GM21515 (cell line): Measurements from ENCODE around the gene HES4.
"Not testable (repeated sequence)": the region's sequence is repeated elsewhere in the genome, so short reads cannot be mapped to it uniquely, and the experiment has no call there.

Source experiments
- ATAC-seq: cut with Tn5 transposase; IDR thresholded peaks from one replicate; pipeline ENCODE4 v1.9.1; 2021; ENCODE audit not compliant: unreplicated experiment

Gene HES4

GRCh38 chr1:1000357-1001056 is 610 bp upstream of the HES4 start:
- ATAC-seq = no peak

DNA sequence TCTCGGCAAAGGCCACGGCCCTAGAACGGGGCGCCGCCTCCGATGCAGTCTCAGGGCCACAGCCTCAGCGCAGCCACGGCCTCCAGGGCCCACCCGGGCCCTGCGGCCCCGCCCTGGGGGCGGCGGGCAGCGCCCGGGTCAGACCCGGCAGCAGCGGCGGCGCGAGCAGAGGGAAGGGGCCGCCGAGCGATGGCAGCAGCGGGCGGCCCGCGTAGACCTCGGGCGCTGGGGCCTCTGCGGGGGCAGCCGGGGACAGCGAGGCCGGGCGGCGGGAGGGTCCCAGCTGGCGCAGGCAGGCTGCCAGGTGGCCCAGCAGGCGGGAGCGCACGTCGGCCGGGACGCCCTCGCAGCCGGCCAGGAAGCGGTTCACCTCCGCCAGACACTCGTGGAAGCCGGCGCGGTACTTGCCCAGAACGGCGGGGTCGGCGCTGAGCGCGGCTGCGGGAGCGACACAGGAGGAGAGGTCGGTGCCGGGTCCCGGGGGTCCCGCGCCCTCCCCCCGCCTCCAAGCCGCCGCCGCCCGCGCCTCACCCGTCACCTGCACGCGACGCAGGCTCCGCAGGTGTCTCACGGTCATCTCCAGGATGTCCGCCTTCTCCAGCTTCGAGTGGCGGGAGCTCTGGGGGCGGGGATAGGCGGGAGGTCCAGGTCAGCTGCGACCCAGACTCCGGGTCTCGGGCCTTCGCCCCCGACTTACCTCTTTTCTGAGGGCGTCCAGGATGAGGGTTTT is 737 bp downstream of the HES4 start:
- no peak for ATAC-seq

DNA sequence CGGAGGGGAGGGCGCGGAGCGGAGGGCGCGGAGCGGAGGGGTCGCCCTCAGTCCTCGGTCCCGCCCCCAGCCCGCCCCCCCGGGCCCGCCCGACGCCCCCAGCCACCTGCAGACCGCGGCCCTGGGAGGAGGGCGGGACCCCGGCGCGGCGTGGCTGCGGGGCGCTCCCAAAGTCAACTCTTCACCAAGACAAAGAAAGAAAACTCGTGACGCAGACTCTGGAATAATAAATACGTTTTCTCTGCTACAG is 1.2 kb downstream of the HES4 start:
- no peak for ATAC-seq

DNA sequence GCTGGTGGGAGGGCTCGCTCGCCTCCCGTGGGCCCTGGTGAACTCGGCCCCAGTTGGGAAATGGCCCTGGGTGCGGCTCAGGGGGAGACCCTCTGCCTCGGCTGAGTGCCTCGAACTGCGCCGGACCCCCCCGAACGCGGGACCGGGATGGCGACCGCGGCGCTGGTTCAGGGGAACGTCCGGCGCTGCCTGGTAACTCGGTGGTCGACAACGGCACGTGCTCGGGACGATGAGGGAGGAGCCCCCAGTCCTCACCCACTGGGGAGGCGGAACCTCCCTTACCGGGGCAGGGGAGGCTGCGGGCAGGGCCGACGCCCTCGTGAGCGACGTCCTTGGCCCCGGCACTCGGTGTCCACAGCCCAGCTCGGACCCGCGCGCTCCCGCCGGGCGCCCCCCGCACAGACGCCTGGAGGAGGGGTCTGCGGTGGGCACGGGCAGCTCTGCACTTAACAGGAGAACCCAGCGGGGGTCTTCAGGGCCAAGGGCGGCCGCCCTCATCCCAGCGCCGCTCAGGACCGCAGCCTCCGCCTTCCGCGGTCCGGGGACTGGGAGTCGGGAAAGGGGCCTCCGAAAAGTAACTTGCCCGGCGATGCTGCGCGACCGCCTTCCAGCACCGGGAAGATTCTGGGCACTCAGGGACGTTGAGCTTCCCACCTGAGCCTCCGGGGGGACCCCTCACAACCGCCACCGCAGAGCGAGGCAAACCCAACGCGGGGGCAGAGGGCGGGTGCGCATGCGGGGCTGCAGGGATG is 1.7 kb downstream of the HES4 start:
- ATAC-seq = no peak

DNA sequence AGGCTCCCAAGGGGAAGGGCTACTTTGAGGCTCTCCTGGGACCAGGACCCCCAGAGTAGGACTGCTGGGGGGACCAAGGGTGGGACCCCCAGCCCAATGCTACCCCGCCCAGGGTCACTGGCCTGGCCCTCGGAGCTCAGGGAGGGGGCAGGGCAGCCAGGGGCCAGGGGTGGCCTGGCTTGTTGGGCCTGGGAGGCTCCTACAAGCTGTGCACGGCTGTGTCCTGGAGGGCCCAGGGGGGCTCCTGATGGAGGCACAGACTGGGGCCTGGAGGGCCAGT is 2.2 kb downstream of the HES4 start:
- ATAC-seq = no peak

- ATAC-seq = no peak
Measured at GRCh38 chr1:996851-997712, 2.8 kb downstream of the HES4 start.

- ATAC-seq = no peak
Measured at GRCh38 chr1:995665-996633, 3.9 kb downstream of the HES4 start.

DNA sequence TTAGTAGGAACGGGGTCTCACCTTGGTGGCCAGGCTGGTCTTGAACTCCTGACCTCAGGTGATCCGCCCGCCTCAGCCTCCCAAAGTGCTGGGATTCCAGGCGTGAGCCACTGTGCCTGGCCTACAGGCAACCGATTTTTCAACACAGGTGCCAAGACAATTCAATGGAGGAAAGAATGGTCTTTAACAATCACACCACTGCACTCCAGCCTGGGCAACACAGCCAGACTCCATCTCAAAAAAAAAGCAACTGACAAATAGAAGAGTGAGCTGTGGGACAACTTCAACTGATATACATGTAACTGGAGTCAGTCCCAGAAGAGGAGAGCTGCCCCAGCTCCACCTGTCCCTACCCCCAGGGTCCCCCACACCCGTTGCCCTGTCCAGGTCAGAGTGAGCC is 5.4 kb downstream of the HES4 start:
- ATAC-seq = not testable (repeated sequence)

DNA sequence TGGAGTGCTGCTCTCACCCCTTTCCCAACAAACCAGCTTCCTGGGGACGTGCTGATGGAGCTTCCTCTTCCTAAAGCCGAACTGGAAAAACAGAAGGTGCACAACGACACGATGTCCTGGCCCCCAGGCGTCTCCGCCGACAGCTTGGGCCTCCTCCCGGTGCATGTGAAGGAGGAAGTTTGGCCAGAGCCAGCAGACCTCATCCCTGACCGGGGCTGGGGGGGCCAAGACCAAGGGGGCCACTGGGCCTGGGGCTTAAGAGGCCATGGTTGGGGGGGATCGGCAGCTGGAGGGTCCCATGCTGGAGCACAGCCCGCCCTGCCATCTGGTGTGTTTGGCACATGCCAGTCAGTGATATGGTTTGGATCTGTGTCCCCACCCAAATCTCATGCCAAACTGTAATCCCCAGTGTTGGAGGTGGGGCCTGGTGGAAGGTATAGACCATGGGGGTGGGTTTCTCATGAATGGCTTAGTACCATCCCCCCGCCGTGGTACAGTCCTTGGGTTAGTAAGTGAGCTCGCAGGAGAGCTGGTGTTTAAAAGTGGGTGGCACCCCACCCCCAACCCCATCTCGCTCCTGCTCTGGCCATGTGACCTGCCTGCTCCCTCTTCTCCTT is 6.4 kb downstream of the HES4 start:
- ATAC-seq = no peak

DNA sequence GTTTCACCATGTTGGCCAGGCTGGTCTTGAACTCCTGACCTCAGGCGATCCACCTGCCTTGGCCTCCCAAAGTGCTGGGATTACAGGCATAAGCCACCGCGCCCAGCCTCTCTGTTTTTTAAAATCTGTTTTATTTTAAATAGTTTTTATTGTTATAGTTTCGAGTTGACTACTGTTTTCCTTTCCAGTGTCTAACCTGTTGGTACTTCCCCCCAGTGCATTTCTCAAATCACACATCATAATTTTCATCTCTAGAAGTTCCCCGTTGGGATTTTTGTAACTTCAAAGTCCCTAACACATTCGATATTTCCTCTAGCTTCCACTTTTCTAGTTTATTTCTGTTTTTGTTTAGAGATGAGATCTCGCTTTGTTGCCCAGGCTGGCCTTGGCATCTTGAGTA is 7.5 kb downstream of the HES4 start:
- ATAC-seq = no peak

GRCh38 chr1:991895-992294 is 8.0 kb downstream of the HES4 start:
- ATAC-seq = no peak

GRCh38 chr1:991275-991674 is 8.6 kb downstream of the HES4 start:
- ATAC-seq = not testable (repeated sequence)

- ATAC-seq = not testable (repeated sequence)
Measured at GRCh38 chr1:988061-988460, 11.8 kb downstream of the HES4 start.

GRCh38 chr1:985126-985525 is 14.8 kb downstream of the HES4 start:
- no peak for ATAC-seq

- ATAC-seq = no peak
Measured at GRCh38 chr1:984476-984814, 15.5 kb downstream of the HES4 start.

DNA sequence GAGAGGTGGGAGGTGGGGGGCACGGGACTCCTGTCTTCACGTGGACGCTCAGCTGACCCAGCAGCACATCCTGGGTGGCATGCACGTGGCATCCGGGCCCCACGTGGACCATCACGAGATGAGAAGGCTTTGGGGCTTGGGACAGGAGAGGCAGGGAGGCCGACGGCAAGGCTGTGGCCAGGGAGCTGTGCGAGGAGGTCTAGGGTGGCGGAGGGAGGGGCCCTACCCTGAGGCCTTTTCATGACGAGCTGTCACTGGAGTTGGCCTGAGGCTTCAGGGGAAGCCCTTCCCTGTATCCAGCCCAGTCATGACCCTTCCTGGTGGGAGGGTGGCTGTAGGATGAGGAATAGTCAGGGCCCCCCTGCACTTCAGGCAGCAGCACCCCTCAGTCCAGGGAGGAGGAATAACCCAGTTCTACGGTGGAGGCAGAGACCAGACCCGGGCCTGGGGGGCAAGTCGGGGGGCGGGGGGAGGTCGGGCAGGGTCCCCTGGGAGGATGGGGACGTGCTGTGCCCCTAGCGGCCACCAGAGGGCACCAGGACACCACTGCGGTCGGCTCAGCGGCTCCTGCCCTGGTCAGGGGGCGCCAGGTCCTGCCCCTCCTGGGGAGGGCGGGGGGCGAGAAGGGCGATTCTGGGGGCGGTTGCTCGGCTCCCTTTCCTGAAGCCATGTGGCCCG is 16.0 kb downstream of the HES4 start:
- ATAC-seq = no peak

GRCh38 chr1:982765-983436 is 17.0 kb downstream of the HES4 start:
- no peak for ATAC-seq

DNA sequence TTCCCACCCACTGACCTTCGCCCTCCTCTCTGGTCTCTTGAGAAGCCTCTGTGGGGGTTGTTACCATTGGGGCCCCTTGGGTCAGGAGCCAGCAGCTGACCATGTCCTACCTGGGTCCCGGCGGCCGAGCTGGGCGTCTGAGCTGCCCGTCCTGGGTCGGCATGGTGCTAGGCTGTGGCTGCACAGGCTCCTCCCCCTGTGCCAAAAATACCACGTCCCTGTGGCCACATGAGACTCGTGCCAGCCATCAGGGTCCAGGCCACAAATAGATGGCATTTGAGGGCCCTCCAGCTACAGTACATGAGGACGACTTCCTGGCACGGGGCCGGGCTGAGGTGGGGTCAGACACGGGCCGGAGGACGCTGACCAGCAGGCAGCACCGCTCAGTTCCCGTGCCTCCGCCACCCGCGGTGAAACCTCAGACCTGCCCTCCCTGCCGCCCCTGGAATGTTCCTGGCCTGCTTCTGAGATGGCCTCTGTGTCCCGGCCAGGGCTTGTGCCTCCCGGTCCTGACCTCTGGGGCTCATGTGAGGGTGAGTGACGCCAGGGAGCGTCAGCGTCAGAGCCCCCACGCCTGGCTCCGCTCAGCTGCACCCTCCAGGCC is 17.8 kb downstream of the HES4 start, which contains the start of gene PERM1:
Gene PERM1 (minus strand): TSS at position 139 of the 604 bp plus-strand sequence. CDS start 1,064 bp downstream, outside the sequence.
- no peak for ATAC-seq
